GM21447 (cell line): ENCODE results near the gene MST1R.

ENCODE experiments used
- ATAC-seq: cut with Tn5 transposase; IDR thresholded peaks from one replicate; pipeline ENCODE4 v1.9.1; 2021; ENCODE audit not compliant: unreplicated experiment

Gene MST1R

GRCh38 chr3:49841126-49841696 is 62.5 kb downstream of the MST1R start:
- no peak for ATAC-seq

- no peak for ATAC-seq
These were observed 63.3 kb downstream of the MST1R start for GRCh38 chr3:49840388-49840787.

GRCh38 chr3:49839193-49839809 is 64.4 kb downstream of the MST1R start:
- no peak for ATAC-seq
